Fibroblast of skin of left biceps (primary cell): Measurements from ENCODE around the gene PTCH1.
A peak's percentile ranks its signal among the peaks of the same experiment; 100 is the strongest.

Source experiments
- DNase-seq, 2 experiments: peaks; one replicate each; pipeline ENCODE4 v3.0.0-alpha.2; 2013; ENCODE audit warnings: low read depth in 2 of 2

Gene PTCH1

DNA sequence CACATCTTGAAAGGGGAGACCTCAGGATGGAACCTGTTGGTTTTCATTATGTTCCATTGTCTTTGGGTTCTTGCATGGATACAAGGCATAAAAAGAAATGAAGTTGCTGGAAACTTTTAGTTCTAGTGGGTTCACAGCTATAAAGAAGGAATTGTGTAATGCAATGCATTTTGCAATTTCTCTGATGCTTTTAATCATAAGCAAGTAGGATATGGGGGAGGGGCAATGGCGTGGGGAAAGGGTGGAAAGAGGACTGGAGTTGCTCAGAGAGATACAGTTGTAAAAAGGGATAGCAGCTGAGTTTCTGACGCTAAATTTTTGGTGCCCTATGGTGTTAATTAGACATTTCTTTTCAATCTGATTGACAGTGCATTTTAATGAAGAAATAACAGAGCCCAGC is 110.7 kb downstream of the PTCH1 start:
- peak; percentile 44 to 48 for DNase-seq

- DNase-seq = no peak
Measured at GRCh38 chr9:95399261-95399660, 117.5 kb downstream of the PTCH1 start.
